DMS53 treated with DMSO at 0.1 percent for 48 hours (cell line): Measurements from ENCODE around the gene EMX1.
A peak's percentile ranks its signal among the peaks of the same experiment; 100 is the strongest.

Experiments
- DNase-seq: peaks from one replicate; lab custom pipeline; 2025; ENCODE audit not compliant: unreplicated experiment; lab: John Stamatoyannopoulos, UW

The EMX1 gene

DNA sequence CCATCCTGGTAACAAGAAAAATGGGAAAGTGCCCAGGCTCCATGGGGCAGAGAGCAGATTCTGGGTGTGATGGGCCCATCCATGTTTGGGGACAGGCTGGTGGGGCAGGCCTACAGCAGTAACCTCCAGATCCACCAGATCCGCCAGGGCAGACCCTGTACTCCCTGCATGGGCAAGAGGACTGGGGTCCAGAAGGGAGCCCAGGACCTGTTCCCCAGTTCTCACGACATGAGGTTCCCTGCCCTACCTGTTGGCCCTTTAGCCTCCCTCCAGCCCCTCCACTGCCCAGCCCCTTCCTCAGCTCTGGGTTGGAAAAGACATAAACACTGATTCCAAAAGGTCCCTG, 38.7 kb downstream of the EMX1 start:
- DNase-seq = no peak

DNA sequence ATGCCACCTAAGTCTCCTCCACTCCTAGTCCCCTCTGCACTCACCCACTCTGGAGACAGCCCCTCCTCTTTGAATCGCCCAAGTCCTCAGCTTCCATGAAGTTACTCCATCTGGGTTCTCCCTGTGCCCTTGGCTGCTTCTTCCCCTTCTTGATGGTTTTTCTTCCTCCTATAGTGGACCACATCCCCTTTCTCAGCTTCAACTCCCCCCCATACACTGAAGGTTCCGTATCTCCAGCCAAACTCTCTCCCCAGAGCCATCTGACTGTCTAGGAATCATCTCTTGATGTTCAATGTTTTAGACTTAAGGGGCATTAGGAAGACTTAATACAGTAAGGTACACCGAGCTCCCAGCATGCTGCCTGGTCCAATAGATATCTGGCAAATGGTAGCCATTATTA, 39.6 kb downstream of the EMX1 start:
- DNase-seq = no peak

DNA sequence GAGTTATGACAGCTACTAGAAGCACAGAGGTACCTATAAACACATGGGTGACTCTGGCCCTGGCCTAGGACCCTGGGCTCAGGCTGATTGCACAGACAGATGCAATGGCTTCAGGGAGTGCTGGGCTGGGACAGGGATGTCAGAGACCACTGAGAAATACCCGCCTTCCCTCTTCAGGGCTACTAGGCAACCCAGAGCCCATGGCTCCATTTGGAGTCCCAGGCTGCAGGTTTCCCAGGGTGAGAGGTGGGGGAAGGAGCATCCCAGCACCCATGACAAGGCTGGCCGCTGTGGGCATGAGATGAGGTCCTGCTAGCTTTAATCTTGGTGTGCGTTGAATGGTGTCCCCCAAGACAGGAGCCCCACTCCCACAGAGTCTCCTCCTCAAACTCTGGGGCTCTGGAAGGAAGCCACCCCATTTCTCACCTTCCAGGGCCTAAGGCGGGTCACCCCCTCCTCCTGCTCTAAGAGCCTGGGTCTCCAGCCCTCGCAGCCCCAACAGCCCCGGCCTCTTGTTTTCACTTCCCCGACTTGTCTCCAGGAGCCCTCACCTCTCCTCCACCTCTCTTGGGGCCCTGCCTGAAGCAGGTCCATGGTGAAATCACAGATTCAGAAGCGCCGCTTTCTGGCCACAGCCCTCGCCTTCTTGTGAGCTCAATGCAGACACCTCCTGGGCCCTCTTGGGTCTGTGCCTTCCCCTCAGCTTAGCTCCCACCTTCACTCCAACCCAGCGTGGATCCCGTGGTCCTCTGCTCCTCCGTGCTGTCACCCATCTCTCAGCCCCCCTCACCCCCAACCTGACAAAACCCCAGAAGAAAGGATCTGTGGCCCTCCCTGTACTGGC, 41.4 kb downstream of the EMX1 start:
- no peak for DNase-seq

DNA sequence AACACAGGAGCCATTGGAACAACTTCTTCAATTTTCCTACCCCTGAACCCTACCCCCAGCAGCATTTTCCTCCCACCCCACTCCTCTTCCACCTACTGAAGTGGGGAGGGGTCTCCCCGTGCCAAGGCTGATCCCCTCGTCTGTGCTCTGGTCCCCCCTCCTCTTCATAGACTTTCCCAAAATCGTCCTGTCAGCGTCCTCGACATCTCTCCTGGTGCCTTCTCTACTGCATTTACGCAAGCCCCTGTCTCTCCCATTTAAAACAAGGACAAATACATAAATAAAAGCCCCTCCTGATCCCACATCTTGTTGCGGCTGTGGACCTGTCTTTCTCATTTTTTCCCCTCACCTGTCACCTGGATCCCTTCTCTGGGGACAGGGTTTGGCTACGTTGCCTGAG, 42.2 kb downstream of the EMX1 start:
- DNase-seq = no peak

DNA sequence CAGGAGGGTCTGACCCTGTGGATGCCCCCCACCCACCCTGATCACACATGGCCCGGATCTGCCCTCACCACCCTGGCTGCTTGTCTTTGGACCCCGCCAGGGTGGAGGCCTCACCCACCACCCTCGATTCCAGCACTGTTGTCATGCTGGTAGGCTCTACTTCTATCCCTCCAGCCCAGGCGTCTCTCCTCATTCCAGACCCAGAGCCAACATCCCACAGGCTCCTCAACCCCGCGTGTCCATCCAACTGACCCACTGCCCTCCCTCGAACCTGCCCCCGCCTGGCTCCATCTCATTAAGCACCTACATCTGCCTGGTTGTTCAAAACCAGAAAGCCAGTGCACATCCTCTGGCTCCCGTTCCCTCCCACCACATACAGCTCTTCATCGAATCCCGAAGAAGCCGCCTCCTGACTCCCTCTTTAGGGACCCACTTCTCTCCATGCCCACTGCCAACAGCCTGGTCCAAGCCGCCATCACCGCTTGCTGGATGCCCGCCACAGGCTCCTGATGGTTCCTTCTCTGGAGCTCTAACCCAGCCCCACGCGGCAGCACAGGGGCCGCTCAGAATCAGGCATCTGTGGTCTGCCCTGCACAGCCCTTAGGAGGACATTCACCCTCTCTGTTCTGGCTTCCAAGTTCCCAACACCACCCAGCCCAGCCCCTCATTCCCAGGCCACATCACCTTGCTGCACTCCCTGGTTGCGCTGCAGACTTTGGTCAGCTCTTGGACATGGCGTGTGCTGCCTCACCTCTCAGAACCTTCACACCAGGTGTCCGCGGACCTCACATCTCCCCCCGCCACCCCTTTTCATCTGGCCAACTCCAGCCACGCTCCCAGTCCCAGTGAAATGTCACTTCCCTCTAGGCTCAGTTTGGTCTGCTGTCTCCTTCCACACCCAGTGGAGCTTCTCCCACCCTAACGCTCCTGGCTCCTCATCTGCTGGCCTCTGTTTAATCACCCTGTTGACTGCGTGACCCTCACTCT, 43.0 kb downstream of the EMX1 start:
- DNase-seq = no peak

DNA sequence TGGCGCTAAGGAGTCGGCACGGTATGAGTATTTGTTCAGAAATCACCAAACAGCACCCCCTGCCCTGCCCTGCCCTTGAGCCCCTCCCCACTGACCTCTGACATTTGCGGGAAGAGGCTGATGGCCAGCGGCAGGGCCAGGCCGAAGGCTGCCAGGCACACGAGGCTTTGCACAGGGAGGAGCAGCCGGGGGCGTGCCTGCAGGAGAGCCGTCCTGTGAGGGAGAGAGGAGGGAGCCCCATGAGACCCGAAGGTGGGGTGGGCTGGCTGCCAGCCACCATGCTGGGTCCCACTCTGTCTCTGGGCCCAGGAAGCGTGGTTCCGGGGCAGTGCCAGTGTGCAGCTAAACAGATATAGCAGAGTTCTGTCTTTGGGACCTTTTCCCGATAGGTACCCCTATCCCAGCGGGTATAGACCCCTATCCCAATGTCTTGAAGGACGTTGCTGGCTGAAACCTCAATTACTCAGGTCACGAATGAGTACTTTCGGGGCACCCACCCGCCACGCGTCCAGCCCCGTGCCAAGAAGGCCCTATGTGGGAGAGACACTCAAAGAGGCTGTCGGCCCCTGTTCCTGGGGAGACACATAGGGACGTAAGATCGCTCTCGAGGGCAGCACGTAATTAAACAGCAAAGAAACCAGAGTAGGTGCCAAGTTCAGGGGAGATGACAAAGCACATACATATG, 43.9 kb downstream of the EMX1 start:
- DNase-seq = no peak

DNA sequence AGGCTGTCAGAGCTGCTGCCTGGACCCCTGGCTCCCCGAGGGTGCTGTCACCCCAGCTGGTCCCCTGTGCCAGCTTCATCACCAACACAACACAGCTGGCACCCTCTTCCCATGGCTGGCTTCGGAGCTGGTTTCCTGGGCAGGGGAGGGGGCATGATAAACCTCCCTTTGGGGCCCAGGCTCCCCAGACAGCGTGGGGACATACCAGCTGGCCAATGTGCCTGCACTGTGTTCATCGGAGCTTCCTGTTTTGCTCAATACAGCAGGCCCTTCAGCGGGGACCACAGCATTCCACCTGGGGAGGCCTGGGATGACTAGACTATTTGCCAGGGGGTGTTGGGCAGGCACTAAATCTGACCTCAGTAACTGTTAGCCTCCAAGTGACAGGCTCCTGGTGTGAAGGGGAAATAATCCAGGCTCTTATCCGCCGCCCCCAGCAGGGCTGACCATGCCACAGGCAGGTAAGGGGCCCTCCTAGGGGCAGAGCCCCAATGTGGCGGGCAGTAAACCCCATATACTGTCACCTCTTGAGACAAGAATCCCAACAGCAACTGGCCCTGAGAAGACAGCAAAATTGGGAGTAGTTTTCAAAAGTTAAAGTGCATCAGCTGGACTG, 44.6 kb downstream of the EMX1 start:
- DNase-seq = no peak

DNA sequence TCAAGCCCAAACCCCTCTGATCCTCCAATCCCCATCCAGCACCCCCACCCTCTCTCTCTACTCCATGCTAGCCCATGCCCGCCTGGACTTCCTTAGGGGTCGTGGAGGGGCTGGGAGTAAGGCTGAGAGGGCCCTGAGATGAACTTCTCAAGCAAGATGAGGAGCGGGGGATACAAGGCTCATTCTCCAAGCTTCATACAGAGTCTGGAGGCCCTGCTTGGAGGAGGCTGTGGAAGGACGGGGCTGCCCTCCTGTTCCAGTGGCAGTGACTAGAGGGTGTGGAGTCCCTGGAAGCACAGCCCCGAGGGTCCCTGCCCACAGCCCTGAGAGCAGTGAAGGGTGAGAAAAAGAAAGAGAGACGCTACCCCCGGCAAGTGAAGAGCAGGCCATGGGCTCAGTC, 45.6 kb downstream of the EMX1 start:
- no peak for DNase-seq

DNA sequence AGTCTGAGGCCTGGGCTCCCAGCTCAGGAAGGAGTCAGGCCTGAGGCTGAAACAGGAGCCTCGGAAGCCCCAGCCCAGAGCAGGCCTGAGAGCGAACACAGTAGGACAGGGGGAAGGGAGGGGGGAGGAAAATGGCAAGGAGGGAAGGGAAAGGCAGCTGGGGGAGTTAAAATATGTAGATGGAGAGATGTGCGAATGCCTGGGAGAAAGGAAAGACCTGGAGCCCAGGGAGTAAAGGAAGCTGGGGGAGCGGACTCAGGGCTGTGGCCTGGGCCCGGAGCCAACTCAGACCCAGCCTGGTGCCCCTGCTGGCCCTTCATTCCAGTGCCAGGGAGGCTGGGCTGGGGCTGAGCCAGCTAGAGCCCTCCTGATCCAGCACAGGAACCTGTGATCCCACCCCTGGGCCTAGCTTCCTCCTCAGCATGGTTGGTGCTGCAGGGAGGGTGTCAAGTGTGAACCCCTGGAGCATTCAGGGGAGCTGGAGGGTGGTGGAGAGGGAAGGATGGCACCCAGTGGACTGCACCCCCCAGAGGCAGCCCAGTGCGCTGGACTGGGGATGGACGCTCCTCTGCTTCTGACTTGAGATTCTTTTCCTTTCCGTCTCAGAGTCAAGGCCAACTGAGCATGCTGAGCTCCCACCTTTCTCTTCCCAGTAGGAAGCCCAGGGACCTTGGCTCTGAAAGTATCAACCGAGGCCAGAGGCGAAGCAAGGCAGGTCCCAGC, 46.3 kb downstream of the EMX1 start:
- DNase-seq = no peak

DNA sequence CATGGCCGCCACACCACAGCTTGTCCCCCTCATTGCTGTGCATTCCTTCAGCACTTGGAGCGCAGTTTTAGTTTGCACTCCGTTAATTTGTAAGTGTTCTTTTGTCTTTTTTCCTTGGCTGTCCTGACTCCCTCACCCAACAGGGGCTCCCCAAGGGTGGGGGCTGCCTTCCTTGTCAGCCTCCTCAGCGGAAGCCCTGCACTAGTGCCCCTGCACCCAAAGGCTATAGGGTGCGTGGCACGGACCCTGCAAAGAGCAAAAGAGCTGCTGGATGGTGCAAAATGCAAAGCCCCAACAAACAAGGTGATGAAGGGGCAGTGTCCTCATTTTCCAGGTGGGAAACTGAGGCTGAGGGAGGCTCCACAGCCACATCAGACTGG, 46.8 kb downstream of the EMX1 start:
- no peak for DNase-seq

DNA sequence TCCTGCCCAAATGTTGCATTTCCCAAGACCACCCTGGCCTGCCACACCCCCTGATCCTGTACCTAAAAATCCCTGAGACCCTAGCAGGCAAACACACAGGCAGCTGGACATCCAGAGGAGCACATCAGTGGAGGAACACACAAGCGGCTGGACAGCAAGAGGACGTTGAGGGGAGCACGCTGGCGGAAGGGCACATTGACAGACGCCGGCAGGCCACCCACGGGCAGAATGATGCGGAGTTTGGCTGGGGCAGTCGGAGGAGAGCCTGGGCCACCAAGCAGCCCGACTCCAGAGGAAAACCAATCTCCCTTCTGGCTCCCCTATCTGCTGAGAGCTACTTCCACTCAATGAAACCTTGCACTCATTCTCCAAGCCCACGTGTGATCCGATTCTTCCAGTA, 47.7 kb downstream of the EMX1 start:
- no peak for DNase-seq

DNA sequence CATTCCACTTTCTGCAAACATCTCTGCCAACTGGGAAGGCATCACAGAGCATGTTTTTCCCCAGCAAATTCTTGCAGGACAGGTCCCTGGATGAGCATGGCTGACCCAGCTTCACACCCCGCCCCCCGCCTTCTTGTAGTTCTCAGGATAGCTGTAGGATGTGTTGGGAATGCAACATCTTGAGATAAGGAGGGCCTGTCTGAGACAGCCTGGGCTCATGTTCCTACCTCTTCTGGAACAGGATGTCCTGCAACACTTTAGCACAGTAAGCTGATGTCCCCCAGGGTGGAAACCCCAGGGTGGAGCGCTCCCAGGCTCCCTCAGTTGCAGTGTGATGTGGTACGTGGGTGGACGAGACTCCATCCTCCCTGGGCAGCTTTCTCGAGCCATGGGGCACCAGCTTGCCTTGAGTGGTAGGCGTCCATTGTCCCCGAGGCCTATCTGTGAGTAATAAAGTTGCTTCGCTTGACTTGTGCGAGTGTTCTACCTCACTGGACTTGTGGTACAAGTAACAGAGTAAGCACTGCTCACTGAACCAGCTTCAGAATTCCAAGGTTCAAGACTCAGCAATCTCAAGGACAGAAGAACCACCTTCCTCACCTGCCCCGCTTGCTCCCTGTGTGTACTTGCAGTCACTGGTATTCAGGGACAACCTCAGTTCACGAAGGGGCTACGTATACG, 48.6 kb downstream of the EMX1 start:
- DNase-seq = no peak

DNA sequence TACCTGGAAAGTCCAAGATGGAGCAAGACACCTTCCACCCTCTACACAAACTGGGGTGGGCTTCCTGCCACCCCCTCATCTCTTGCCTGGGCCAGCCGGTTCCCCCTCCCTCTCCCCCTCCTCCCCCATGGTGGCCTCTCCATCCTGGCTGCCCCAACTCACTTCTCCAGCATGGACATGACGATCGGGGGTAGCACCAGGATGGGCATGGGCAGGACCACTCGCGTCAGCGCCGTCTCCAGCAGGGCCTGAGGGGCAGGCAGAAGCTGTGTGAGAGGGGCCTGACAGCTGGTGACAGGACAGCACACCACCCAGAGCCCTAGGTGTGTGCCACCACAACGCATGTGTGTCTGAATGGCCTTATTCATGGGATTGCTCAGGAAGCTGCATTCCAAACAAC, 51.0 kb downstream of the EMX1 start:
- no peak for DNase-seq

DNA sequence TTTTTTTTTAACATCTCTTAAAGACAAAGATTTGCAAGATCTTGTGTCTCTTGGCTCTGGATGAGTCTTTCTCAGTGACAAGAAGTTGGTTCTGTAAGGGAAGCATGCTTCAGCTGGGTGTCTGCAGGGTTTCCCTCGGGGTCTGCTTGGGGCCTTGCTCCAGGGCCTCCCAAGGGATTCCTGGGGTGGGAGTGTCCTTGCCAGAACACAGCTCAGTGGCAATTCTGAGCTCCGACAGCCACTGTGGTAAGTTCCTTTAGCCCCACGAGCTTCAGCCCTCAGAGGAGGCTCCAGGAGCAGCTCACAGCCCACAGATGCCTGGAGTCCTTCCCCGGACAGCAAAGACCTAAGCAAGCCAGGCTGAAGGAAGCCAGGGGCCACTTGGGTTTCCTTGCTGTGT, 52.4 kb downstream of the EMX1 start:
- no peak for DNase-seq

DNA sequence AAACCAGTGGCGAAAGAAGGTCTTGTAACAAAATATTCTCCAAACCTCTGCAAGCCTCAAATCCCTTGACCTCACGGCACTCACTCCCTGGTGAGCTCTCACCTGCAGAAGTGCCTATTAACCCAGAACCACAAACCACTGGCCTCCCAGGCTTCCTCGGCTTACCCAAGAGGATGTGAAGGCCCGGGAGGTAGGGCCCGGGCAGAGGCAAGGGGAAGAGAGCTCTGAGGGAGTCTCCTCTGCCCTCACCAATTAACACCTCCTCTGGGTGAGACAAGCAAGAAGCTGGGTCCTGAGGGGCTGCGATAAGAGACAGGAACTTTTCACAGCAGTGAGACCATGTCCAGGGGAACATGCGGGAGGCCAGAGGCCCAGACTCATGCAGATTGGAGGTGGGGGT, 53.7 kb downstream of the EMX1 start:
- no peak for DNase-seq

DNA sequence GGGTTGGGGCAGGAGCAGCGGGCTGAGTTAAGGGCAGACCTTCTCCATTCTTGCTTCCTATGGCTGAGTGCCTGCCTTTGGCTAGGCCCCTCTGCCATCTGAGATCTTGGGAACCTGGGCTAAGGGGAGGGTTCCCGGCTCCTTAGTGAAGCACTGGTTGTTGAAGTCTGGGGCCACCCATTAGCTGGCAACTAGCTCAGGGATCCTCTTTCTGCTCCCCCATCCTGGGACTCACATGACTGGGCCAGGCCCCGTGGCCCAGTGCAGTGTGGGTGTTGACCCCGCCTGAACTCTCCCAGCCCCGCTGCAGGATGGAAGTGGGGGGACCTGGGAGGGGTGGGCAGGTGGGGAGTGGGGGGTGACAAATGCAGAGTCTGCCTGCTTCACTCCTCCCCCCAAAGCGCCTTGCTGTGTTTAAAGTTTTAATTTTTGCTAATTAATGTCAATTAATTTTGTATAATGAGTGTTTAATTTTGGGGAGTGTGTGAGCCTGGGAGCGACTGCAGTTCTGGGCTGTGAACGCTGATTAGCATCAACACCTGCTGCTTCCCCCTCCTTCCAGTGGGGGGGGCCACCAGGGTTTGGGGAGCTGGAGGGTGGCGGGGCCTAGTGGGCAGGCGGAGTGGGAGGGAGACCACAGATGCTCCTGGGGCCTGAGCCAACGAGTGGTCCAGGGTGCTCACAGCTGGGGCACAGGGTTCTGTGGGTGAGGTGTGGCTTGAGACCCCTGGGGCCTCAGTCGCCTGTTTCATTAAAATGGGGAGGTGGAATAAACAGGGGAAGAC, 55.2 kb downstream of the EMX1 start:
- DNase-seq = no peak

DNA sequence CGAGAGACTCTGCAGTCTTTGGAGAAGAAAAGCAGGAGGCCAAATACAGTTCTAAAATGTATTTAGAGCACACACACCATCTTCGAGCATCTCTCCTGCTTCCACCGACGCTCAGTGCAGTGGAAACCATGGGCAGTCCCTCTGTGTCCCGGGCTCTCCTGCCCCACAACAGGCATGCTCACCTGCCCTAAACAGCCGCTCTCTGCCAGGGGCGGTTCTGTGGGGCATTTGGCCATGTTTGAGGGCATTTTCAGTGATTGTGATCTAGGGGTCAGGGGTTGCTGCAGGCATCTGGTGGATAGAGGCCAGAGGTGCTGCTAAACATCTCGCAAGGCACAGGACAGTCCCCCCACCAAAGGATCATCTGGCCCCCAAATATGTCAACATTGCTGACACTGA, 55.8 kb downstream of the EMX1 start:
- DNase-seq = no peak

DNA sequence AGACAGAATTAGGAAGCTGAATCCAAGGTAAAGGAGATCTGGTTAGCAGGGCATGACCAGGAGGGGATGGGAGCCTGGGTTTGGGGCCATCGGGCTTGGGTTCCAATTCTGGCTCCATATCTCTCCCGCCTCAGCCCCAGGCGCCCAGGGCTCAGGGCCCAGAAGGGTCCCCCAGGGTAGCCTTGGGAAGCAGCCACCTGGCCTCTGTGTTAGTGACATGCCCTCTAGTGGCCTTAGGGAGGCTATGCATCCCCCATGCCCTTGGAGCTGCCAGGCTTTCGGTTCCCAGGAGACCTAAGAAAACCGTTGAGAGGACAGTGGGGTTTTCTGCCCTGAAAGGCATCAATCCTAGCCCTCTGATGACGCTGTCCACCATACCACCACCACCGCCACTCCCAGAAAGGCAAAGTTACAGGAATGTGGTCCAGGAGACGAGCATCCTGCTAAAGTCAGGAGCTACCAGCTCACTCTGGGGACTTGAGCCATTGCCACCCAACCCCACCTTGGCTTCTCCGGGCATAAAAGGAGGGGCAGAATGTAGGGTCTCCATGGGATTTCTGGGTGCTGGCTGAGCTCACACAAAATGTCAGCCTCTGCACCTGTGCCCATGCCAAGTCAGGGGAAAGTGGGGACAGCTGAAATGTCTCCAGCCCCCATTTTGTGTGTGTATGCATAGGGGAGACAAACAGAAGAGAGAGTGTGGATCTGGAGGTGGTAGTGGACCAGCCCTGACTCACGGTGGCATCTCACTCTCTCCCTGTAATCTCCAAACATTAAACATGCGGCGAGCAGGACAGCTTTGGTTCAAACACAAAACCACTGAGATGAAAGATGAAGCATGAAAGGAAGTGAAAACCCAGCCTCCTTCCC, 56.5 kb downstream of the EMX1 start:
- DNase-seq = peak; percentile 27
